ENCODE results near the gene TIMP2.
"Not testable (repeated sequence)": the region's sequence is repeated elsewhere in the genome, so short reads cannot be mapped to it uniquely, and the experiment has no call there.

The TIMP2 gene, protein sequence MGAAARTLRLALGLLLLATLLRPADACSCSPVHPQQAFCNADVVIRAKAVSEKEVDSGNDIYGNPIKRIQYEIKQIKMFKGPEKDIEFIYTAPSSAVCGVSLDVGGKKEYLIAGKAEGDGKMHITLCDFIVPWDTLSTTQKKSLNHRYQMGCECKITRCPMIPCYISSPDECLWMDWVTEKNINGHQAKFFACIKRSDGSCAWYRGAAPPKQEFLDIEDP

DNA sequence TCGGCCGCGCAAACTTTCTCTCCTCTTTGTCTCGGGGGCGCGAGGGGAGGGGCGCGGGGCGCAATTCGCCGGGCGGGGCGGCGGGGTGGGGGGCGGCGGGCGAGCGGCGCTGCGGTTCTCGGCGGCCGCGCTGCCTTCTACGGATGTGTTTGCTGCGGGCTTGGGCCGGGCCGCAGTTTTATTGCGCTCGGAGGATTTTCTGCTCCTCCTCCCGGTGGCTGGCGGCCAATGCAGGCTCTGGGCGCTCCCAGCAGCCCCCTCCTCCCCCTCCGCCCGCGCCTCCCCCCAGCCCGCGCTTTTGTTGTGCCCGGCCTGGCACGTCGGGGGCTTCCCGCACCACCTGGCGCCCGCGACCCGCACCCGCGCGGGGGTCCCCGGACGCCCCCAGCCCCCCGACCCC, at the start of gene TIMP2:
TIMP2 (minus strand) TSS at position 154 of the 400 bp plus-strand sequence. CDS start 299 bp downstream, outside the sequence.
- DNase-seq (ENCODE audit: low read depth in 2 of 2): peak; percentile 32 to 43

- no peak for DNase-seq (ENCODE audit: low read depth in 2 of 2)
These were observed 48.8 kb upstream of the TIMP2 start for GRCh38 chr17:78973792-78974520.

DNA sequence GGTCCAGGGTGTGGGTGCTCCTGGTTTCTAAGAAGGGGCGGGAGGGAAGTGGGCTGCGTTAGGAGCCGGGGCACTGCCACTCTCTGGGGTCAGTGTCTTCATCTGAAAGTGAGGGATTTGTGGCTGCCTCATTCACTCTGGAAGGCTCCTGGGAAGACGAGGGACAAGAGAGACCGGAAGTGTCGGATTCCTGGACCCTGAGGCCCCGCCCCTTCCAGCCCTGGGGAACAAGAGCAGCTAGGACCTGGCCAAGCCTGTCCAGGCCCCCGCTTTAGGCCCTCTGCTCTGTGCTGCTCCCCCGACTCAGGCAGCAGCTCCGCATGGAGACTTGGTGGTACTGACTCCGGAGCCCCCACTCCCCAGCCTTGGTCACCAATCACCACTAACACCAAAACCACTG, 48.0 kb upstream of the TIMP2 start:
- no peak for DNase-seq (ENCODE audit: low read depth in 2 of 2)

DNA sequence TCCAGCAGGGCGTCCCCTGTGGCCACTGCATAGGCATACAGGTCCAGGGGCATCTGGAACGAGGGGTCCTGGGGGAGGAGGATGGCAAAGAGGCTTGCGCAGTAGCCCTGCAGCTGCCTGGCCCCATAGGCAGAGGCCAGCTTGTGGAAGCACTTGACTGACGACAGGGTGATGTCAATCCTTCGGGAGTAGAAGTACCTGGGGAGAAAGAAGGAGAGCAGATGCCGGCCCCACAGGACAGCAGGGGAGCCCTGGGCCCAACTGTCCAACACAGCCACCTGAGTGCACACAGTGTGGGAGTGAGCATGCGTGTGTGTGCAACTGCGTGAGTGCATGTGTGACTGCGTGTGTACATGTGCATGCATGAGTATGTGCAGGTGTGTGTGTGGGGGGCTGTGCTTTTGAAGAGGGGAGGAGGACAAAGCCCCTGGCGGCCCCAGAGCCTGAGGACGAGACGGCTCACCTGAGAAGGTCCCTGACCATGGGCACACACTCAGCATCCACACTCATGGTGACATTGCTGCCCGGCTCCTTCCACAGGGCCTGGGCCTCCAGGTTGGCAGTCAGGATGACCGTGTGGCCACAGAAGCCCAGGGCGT, 47.4 kb upstream of the TIMP2 start:
- no peak for DNase-seq (ENCODE audit: low read depth in 2 of 2)

DNA sequence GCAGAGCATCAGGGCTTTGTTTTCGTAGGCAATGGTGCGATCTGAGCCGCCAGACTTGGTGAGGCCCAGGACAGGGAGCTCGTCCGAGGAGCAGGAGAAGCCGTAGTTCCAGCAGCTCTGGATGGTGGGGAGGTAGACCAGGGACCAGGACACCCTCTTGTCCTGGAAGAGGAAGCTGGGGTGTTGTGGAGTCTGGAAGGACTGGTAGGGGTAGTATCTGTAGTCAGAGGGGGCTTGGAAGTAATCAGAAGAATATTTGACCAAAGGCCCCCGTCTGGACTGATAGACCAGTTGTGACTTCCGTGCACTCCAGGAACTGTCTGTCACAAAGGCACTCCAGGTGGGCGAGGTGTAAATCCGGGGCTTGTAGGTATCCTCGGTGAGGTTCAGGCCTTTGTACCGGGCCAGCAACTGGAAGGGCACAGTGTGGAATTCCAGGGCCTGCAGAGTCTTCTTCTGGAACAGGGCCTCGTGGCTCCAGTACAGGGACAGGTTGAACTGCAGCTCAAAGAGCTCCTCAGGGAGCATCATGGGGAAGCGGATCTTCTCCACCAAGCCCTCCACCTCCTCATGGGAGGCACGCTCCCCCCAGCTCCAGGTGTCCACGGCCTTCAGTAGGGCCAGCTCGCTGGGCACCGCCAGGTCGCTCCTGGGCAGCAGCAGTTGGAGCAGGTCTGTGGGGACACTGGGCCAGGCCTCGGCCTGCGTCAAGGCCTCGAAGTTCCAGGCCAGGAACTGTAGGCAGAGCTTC, 46.7 kb upstream of the TIMP2 start:
- no peak for DNase-seq (ENCODE audit: low read depth in 2 of 2)

DNA sequence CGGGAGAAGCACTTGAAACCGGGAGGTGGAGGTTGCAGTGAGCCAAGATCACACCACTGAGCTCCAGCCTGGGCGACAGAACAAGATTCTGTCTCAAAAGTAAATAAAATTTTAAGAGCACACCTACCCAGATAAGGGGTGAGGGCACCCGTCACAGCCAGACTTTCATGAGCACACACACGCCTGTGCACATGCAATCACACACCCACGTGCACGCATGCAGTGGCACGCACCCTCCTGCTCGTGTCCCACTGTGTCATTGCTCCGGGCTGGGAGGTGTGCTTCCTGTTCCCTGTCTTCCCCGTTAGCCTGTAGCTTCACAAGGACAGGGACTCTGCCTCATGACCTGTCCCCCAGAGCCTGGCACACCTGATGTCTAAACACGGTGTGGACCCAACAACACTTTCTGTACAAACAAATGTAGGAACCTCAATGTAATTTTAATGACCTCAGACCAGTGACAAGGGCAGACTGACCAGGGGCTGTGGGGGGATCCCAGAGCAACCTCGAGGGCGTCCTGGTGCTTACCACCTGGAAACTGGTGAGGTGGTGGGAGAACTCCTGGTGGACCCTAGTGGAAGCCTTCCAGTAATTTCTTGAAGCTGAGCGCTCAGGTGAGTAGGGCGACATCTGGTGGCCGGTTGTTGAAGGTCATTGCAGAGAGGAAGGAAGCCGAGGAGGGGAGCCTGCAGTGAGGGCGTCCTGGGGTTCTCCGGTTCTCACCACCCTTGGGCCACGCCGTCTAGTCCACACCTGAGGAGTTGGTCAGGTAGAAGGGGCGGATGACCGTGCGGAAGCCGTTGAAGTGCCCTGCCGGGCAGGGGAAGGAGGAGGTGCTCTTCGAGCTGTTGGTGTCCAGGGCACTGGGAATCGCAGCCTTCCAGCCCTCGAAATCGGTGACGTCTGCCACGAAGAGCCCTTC, 45.9 kb upstream of the TIMP2 start:
- DNase-seq (ENCODE audit: low read depth in 2 of 2): peak; percentile 61 to 75

DNA sequence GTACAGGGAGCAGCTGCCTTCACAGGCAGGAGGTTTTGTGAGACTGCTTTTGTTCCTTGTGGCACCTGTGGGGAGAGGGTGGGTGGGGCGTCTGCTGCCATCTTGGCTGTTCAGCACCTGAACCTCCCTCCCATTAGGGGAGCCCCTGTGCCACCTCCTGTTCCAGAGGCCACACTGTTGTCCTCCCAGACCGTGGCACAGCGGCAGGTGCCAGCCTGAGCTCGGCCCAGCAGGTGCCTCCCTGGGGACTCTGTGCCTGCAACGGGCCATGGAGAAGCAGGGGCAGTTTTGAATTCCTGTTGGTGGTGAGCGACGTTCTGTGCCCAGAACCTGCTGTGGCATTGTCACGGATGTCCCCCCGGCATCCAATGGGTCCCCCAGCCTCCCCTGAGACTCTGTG, 44.7 kb upstream of the TIMP2 start:
- DNase-seq (ENCODE audit: low read depth in 2 of 2): no peak

GRCh38 chr17:78967782-78968362, 42.7 kb upstream of the TIMP2 start:
- no peak for DNase-seq (ENCODE audit: low read depth in 2 of 2)

DNA sequence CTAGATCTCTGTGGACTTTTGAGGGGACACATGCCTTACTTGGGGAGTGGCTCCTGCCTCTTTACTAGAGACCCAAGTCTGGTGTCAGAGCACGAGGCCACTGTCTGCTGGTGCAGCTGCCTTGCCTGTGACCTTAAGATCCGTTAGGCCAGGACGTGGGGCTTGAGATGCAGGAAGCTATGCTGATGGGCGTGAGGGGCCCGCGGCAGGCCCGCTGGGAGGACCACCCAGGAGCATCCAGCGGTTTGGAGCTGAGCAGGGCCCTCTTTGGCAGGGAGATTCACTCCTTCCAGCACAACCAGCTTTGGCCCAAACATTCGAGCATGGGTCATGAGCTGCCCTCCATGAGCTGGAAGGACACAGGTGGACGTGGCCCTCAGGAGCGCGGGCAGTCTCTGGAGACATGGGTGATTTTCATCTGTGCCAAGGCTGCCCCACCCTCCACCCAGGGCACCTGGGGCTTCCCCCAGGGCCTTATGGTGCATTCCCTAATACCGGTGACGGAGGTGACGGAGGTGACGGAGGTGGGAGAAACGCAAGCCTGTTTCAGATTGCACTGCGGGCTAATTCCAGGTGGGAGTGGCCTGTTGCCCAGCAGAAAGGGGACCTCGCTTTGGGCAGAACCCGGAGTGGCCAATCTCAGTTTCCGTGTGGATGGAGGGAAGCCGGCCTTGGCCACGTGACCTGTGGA, 41.9 kb upstream of the TIMP2 start:
- DNase-seq (ENCODE audit: low read depth in 2 of 2): no peak

DNA sequence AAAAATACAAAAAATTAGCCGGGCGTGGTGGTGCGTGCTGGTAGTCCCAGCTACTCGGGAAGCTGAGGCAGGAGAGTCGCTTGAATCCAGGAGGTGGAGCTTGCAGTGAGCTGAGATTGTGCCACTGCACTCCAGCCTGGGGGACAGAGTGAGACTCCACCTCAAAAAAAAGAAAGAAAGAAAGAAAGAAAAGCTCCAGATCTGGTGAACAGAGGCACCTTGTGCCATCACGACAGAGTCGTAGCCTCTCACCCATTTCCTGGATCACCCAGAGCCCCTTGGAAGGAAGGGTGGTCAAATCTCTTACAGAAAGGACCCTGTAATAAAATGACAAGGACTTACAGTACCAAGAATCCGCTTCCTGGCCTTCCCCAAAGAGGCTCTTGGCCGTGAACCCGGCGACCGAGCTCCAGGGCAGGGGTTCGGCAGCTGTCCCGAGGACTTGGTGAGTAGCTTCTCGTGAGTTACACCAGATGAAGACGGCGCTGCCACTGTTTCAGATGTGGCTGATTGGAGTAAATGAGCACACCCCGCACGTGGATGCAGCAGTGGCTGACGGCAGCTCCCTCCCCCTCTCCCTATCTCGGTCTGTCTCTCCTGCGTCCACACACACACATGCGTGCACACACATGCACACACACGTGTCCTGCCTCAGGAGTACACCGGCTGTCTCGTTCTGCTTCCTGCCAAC, 41.1 kb upstream of the TIMP2 start:
- DNase-seq (ENCODE audit: low read depth in 2 of 2): no peak

GRCh38 chr17:78965491-78965924, 40.3 kb upstream of the TIMP2 start:
- DNase-seq (ENCODE audit: low read depth in 2 of 2): no peak

- no peak for DNase-seq (ENCODE audit: low read depth in 2 of 2)
These were observed 38.2 kb upstream of the TIMP2 start for GRCh38 chr17:78963378-78963777.

DNA sequence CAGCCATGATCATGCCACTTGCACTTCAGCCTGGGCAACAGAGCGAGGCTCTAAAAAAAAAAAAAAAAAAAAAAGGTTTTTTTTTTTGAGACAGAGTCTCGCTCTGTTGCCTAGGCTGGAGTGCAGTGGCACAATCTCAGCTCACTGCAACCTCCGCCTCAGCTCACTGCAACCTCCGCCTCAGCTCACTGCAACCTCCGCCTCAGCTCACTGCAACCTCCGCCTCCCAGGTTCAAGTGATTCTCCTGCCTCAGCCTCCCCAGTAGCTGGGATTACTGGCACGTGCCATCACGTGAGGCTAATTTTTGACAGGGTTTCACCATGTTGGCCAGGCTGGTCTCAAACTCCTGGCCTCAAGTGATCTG, 37.8 kb upstream of the TIMP2 start:
- not testable (repeated sequence) for DNase-seq (ENCODE audit: low read depth in 2 of 2)

GRCh38 chr17:78962345-78962983, 37.3 kb upstream of the TIMP2 start:
- no peak for DNase-seq (ENCODE audit: low read depth in 2 of 2)

GRCh38 chr17:78961571-78961970, 36.4 kb upstream of the TIMP2 start:
- DNase-seq (ENCODE audit: low read depth in 2 of 2): no peak

DNA sequence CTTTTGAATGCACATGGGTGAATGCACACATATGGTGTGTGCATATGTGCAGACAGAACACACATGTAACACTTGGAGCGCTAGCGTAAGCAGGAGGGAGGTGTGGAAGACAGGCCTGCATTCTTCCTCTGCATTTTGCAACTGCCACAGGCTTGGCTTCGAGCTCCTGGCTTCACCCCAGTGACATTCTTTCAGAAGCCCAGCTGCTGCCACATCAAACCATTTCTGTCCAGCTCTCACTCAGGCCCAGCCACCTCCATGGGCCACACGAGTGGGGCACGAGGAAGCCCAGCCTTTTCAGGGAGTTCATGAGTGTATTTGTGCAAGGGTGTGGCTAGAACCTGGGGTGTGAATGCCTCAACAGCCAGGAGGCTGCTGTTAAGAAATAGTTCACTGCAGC, 35.7 kb upstream of the TIMP2 start:
- no peak for DNase-seq (ENCODE audit: low read depth in 2 of 2)

DNA sequence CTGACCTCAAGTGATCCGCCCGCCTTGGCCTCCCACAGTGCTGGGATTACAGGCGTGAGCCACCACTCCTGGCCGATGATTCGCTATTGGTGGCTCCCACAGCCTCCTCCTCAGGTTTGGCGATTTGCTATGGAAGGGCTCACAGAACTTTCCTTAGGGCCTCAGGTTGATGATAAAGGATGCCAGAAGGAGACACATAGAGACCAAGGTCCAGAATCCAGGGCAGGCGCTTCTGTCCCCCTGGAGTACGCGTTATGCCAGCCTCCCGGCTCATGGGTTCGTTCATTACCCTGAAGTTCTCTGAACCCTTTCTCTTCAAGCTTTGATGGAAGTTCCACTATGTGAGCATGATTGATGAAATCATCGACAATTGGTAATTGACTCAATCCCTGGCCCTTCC, 34.6 kb upstream of the TIMP2 start:
- no peak for DNase-seq (ENCODE audit: low read depth in 2 of 2)

- DNase-seq (ENCODE audit: low read depth in 2 of 2): no peak
These were observed 33.5 kb upstream of the TIMP2 start for GRCh38 chr17:78958641-78959127.

- DNase-seq (ENCODE audit: low read depth in 2 of 2): no peak
These were observed 31.9 kb upstream of the TIMP2 start for GRCh38 chr17:78957128-78957527.

Measured in stimulated activated CD8-positive, alpha-beta memory T cell treated with anti-CD3 and anti-CD28 coated beads, Interleukin-2, amount 100 ng/mL, for 48 hours (primary cell).